Esophagus muscularis mucosa (tissue), 4 donors: ENCODE results near the gene B4GALT5.

Experiments
- CTCF ChIP-seq, 3 experiments: fragments of 200-600 bp in 2 of 3; fragments of 450-650 bp in 1 of 3; sonication (generic) in 2 of 3; IDR thresholded peaks; one replicate each; pipeline ENCODE4 v1.5.1; 2017 to 2019; ENCODE audit warnings: antibody characterized with exemption in 3 of 3, mild to moderate bottlenecking in 2 of 3, moderate library complexity in 1 of 3
- EP300 ChIP-seq: sonication (generic); formaldehyde crosslinking; IDR thresholded peaks from one replicate; pipeline ENCODE4 v1.6.1; 2017; ENCODE audit warnings: antibody characterized with exemption
- POLR2A ChIP-seq: fragments of 450-650 bp; IDR thresholded peaks from one replicate; pipeline ENCODE4 v1.6.1; 2017; ENCODE audit warnings: antibody characterized with exemption, moderate library complexity, mild to moderate bottlenecking, low read depth
- POLR2AphosphoS5 ChIP-seq, 2 donors: sonication (generic); formaldehyde crosslinking; IDR thresholded peaks; one replicate each; pipeline ENCODE4 v1.6.1; 2017; ENCODE audit warnings: antibody characterized with exemption in 2 of 2

GRCh38 chr20:49701241-49701790 is 12.4 kb downstream of the B4GALT5 start:
- TF ChIP-seq EP300 (no peak), CTCF (IDR thresholded peaks at IDR 0.05) (no peak), POLR2A (no peak), POLR2AphosphoS5 (IDR thresholded peaks at IDR 0.05) (no peak)
